GM19397 (cell line): ENCODE data around the gene MEIOC.
"Not testable (repeated sequence)": the region's sequence is repeated elsewhere in the genome, so short reads cannot be mapped to it uniquely, and the experiment has no call there.

Experiments used
- ATAC-seq: cut with Tn5 transposase; IDR thresholded peaks from one replicate; pipeline ENCODE4 v1.9.1; 2021; ENCODE audit warnings: mild to moderate bottlenecking, moderate library complexity; ENCODE audit not compliant: unreplicated experiment

The MEIOC gene

DNA sequence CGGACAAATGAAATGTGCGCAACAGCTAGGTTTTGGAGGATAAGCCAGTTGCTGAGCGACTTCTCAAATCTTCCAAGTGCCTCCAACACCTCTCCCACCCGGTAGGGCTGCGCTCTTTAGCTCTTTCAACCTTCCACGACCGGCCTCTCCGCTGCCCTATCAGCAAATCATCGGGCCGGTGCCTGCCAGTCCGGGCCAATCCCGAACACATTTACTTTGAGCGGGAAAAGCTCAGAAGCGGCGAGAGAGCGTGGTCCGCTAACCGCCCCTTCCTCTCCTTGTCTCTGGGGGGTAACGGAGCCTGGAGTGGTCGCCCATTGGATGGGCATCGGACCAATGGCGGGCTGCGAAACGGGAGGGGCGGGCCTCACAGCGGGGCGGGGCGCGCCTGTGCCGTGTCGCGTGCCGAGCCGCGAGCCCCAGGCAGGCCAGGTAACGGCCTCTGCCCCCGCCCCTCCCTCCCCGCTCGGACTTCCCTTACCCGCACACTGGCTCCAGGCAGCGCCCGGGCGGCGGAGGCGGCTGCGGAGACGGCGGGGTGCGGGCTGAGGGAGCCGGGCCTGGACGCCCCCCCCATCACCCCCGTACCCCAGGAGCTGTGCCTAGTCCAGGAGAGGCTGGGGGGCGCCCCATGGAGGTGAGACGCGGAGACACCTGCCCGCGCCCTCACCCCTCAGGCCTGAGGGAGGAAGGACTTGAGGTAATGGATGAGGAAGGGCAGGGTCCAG, at the start of gene MEIOC:
MEIOC (plus strand) TSS at position 486 of the 728 bp plus-strand sequence; CDS start at position 632, 146 bp downstream.
- ATAC-seq = no peak

DNA sequence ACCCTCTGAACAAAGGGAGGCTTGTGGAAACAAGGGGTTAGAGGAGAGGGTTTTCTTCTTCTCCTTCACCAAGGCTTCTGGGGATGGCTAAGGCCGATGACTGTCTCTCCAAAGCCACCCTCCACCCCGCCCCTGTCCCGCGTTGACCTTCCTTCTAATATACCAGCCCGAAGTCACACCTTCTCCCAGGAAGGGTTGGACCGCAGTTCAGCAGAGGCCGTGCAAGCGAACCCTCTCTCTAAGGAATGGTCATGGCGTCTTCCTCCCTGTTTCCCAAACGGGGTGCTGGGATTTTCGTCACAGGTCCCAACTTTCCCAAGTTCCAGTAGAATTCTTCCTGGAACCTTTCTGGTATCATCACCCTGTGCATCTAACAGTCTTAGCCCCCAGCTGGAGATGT, 49.6 kb upstream of the MEIOC start:
- no peak for ATAC-seq

DNA sequence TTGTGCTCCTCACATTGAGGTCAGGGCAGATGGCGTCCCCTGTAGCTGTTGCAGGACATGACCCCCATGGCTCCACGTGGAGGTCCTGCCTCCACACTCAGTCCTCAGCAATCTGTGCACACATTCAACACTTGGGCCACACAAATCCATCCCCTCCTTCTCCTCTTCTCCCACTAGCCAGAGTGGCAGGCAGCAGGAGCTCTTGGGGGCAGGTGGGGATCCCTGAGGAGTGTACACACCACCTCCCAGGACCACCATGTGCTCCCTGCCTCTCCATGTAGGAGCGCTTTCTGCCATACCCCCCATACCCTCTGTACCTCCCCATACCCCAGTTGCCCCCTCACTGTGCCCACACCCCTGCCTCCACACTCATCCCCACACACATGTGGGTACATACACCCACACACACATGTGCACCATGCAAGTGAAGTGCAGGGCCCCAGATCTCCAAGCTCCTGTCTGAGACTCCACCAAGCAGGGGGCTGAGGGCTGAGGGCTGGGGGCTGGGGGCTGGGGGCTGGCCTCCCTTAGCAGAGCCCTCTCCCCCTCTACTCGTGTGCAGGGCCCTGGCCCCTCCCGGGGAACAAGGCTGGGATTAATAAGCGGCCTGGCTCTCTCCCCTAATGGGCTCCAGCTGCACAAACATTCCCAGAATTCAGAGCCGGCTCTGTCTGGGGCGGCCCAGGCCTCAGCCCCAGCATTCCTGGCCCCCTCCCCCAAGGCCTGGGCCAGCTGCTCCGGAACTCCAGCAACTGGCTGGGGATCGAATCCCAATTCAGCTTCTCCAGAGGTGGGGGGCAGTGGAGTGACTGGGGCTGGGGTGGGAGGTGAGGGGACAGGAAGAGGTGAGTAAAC, 48.2 kb upstream of the MEIOC start:
- ATAC-seq = no peak

DNA sequence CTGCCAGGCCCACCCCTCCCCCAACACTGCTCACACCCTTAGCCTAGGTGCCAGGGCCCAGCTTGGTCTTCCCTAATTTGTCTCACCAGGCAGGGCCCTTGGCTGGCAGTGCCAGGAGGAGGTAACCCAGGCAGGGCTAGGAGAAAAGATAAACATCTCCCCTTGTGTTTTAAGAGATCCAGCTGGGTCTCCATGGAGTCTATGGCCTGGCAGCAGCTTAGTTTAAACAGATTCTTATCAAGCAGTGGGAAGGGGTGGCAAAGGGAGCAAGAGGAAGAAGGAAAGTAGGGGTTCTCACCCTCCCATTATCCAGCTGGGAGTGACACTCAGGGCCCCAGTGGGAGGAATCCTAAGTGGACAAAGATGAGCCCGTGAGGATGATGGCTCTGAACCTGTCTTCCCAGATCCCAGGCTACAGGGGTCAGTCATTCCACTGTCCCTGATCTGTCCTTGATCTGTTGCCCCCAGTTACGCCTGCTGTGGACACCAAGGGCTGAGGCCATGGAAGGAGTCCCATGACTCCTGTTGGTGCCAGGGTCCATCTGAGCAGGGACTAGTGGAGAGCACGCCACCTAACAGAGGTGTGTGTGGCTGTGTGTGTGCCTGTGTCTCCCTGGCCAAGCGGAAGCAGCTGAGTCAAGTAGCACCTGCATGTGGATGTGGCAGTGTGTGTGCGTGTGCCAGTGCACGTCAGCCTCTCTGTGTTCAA, 47.4 kb upstream of the MEIOC start:
- ATAC-seq = no peak

DNA sequence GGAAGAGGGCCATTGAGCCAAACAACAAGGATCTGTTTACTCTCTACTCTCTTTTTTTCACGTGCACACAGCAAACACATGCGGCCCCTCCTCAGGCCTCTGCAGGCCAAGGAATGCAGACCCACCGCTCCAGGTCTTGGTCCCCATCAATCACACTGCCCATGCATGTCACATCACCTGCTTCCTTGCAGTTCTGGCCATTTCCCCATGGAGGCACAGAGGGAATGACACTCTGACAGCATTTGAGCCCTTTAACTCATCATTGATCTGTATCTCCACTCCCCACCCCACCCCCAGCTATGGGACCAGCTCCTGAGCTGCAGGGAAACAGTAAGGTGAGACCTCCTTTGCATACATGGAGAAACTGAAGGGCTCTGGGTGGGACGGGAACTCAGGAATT, 45.9 kb upstream of the MEIOC start:
- no peak for ATAC-seq

DNA sequence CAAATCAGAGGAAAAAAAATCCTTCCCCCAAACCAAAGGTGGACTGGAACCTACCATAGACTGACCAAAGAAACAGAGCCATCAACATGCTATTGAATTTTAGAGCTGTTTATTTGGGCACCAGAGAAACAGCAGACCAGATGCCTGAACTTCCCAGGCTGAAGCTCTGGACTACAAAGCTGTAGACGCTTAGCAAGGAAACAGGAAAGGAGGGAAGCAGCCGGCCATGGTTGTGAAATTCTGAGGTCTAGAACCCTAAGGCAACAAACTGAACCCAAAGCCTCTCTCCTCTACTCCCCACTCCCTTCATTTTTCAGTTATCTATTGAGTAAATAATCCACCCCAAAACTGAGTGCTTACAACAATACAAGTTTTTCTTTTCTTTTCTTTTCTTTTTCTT, 45.4 kb upstream of the MEIOC start:
- no peak for ATAC-seq

DNA sequence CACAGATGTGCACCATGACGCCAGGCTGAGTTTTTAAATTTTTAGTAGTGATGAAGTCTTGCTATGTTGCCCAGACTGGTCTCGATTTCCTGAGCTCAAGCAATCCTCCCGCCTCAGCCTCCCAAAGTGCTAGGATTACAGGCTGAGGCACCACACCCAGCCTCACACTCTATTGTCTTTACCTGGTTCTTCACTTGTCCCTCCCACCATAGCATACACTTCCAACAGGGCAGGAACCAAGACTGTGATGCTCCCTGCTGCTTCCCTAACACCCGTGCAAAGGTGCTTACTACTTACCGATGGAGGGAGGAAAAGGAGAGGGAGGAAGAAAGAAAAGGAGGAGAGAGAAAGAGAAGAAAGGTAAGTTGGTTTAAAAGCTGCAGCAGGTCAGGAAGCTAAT, 41.4 kb upstream of the MEIOC start:
- ATAC-seq = no peak

DNA sequence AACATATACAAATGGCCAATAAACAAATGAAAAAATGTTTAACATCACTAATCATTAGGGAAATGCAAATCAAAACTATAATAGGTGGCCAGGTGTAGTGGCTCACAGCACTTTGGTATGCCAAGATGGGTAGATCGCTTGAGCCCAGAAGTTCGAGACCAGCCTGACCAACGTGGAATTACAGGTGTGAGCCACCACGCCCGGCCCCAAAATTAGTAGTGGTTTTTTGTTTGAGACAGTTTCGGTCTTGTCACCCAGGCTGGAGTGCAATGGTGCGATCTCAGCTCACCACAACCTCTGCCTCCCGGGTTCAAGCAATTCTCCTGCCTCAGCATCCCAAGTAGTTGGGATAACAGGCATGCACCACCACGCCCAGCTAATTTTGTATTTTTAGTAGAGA, 37.6 kb upstream of the MEIOC start:
- ATAC-seq = not testable (repeated sequence)

DNA sequence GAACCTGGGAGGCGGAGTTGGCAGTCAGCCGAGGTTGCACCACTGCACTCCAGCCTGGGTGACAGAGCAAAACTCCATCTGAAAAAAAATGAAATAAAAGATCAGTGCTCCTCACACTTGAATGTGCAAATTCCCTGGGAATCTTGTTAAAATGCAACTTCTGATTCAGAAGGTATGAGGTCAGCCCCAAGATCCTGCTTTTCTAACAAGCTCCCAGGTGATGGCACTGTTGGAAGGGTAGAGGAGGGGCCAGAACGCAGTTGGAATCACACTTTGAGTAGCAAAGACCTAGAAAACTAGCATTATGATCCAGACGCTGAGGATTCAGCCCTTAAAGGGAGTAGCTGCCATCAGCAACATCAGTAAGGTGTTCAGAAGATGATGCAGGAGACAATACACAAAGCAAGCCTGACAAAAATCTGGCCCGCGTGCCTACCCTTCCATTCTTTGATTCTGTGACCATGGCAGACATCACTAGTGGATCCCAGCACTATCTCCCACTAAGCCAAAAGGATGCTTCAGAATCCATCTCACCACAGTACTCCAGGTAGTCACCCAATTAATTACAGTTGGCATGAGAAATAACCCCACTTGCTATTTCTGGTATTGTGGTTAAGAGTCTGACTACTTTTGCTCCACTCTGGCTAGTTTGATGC, 33.1 kb upstream of the MEIOC start:
- ATAC-seq = no peak

DNA sequence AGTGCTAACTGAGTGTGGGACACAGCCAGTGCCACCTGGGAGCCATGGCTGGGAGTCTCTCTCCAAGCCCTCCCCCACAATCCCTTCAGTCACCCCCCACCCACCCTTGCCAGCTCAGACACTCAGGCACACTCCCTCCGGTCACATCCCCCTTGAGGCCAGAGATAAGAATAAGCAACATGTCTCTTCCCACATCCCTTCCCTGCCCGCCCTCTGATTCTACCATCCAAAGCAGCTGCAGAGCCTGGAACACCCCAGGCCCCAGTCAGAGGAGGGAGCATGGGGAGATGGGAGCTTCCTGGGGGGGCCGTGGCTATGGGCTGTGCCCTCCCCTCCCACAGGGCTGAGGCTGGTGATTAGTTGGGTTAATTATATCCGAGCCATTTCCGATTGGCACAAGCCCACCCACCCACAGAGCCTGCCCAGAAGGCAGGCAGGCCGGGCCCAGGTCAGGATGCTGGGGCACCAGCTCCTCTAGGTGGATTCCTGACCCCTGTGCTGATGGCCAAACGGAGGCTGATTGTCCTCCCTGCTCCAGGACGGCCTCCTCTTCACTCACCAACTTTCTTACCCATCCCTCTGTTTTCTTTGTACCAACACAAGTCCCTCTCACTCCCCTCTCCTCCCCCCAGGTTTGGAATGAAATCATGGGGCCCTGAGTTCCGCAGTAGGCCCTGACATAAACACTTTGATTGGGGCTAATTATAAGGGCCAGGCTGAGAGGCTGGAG, 28.6 kb upstream of the MEIOC start:
- no peak for ATAC-seq

DNA sequence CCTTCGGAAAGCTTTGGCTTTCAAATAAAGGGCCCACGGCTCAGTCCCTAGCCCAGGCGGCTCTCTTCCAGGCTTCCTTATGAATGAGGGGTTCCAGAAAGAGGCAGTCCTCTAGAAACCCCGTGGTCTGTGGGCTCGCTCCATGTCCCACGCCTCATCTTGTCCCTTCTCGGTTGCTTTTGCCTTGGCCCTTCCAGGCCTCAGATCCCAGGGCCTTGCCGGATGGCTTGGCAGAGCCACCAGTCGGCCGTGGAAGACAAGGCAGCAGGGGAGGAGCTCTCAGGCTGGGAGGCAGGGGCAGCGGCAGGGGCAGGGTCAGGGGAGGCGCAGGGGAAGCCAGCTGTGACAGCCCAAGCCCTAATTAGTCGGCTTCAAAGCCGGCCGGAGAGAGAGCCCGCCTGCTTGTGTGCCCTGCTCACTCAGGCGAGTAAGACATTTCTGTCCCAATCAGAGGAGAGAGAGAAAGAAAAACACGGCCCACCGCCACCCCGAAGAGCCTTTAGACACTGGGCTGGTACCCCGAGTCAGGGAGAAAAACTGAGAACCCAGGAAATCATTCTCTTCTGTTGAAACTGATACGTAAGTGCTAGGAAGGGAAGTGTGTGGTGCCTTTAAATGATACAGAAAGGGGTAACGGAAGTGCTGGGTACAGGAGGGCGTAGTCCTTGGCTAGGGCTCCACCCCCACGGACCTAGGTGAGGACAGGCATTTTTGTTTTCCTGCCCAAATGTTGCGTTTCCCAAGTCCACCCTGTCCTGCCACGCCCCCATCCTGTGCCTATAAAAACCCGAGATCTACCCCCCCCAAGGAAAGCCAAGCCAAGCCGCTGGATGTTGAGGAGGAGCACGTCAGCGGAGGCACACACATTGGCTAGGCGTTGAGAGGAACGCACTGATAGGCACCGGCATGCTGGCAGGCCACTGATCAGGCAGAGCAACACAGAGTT, 27.8 kb upstream of the MEIOC start:
- ATAC-seq = no peak

DNA sequence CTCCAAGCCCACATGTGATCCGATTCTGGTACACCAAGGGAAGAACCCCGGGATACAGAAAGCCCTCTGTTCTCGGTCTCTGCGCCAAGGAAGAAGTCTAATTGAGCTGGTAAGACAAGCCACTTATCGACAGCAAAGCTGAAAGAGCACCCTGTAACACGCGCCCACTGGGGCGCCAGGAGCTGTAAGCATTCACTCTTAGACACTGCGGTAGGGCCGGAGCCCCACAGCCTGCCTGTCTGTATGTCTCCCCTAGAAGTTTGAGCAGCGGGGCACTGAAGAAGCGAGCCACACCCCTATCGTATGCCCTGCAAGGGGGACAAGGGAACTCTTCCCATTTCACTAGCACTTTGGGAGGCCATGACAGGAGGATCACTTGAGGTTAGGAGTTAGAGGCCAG, 27.0 kb upstream of the MEIOC start:
- ATAC-seq = no peak

DNA sequence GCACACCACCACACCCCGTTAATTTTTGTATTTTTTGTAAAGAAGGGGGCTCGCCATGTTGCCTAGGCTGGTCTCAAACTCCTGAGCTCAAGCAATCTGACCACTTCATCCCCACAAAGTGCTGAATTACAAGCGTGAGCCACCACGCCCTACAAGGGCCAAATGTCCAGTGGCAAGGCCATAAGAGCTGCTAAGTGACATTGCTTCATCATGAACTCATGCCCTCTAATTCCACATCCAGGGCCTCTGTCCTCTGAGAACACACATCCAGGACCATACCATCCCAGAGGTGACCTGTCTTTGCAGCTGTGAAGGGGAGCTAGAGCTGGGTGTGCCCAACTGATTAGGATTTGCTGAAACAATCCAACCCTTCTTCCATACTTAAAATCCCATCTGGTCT, 25.6 kb upstream of the MEIOC start:
- no peak for ATAC-seq

DNA sequence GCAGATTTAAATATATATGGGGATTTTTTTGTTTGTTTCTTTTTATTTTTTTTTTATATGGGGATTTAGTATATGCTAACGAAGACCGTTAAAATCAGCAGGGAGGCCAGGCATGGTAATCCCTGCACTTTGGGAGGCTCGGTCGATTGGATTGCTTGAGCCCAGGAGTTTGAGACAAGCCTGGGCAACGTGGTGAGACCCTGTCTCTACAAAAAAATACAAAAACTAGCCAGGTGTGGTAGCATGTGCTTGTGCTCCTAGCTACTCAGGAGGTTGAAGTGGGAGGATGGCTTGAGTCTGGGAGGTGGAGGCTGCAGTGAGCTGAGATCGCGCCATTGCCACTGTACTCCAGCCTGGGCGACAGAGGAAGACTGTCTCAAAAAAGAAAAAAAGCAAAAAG, 22.3 kb upstream of the MEIOC start:
- no peak for ATAC-seq

DNA sequence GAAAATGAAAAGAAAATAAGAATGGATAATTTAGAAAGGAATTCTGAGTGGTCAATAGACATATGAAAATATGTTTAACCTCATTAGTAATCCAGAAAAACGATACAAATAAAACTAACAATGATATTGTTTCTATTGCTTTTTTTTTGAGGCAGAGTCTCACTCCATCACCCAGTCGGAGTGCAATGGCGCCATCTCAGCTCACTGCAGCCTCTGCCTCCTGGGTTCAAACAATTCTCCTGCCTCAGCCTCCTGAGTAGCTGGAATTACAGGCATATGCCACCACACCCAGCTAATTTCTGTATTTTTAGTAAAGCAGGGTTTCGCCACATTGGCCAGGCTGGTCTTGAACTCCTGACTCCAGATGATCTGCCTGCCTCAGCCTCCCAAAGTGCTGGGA, 21.9 kb upstream of the MEIOC start:
- ATAC-seq = not testable (repeated sequence)

DNA sequence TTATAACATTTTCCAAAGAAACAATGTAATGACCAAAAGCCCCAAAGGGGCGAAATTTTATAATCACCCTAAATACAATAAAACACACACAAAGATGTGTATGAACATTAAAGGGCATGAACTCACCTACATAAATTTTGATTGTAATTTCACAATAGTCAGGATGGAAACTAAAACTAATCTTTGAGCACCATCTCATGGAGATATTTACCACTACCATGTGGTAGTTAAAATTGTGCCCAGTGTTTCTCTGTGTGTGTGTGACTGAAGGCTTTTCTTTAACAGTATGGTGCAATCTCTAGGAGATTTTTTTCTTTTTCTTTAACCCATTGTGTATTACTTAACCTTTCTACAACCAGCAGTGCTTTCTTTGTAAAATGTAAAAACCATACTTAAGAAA, 19.7 kb upstream of the MEIOC start:
- no peak for ATAC-seq

DNA sequence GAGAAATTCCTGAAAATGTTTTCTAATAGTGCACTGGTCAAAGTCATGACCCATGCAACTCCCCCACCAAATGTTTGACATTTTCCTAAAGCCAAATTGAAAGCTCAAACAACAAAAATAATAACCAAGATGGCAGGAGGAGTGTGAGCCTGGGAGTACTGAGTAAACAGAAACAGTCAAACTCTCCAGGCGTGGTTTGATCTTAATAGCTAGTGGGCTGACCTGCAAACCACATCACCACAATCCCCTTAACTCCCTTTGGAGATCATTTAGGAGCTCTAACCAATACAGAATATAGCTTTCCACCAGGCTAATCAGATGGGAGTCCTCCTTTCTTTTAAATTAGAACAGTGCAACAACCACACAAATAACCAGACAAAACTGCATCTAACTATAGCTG, 19.2 kb upstream of the MEIOC start:
- ATAC-seq = no peak

DNA sequence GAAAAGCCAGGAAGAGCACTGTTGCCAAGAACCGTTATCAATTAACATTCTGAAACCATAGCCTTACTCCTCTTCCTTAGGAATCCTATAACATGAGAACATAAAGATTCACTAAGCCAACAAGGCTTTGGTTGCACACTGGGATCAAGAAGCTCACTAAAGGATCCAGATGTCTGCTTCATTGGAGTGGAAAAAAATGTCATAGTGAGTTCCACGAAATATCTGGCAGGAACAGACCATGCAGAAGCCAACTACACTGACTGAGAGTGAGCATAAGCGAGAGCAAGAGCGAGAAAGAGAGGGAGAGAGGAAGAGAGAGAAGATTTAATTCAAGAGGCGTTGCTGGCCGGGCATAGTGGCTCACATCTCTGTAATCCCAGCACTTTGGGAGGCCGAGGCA, 13.4 kb upstream of the MEIOC start:
- no peak for ATAC-seq

DNA sequence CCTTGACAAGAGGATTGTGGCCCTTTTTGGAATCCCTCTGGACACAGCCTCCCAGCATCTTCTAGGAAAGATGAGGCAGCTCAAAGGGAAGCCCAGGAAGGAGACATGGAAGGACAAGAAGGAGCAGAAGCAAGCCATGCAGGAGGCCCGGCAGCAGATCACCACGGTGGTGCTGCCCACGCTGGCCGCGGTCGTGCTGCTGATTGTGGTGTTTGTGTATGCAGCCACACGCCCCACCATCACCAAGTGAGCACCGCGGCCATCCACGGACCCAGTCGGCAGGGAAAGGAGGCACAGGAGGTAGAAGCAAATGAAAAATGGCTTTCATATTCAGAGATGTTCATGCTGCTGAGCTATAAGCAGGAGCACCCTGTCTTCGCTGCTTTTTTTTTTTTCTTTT, 10.9 kb upstream of the MEIOC start:
- no peak for ATAC-seq
